ENCODE measurements around the gene KIAA1671. TPM values are rescaled to one million over a fixed set of nuclear protein-coding genes. Genes with fewer than 3 reads are reported as not detected.

The KIAA1671 gene
- polyA plus RNA-seq, 1 donor (not counting 4 experiments of a cell fraction or from before 2014, with no cell fraction given) = 17.4 TPM

DNA sequence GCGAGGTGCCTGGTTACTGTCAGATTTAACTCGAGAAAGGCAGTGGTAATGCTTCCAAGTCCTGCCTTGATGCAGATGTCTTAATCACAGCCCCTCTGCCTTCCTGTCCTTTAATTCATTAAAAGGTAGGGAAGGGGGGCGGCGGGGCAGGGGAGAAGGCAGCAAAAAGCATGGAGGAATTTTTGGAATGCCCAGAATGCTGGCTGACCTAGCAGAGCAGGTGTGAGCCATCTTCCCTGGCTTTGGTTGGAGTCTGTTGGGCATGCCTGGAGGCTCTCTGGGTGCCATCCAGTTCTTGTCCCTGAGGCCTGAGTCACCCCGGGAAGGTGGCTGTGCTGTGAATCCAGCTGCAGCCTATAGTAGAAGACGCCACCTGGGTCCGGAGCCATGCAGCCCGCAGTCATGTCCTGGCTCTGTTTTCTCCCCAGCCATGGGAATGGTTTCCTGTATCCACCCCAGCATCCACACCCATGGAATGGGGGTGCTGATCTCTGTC lies 15.6 kb downstream of the KIAA1671 start:
- dilution Hi-C loops (cut with MboI; ENCODE audit: extremely low pct_ligation_motif_present, low sequenced_read_pairs) = no loop called here
- TF ChIP-seq EZH2 (IDR thresholded peaks at IDR 0.05; ENCODE audit: low read length) (no peak), CTCF (optimal IDR thresholded peaks at IDR 0.05 in 1 of 3, IDR thresholded peaks at IDR 0.05 in 1 of 3, conservative IDR thresholded peaks at IDR 0.05 in 1 of 3; ENCODE audit: extremely low read depth in 1 of 3, insufficient read depth in 2 of 3, low read length in 3 of 3) (no peak)
- H3K9me1 ChIP-seq (ENCODE audit: control insufficient read depth, extremely low read depth, insufficient read depth, low read length) = peaks cover 8% of the 10 kb centered on the region
- H4K20me1 ChIP-seq (ENCODE audit: control insufficient read depth, extremely low read depth, insufficient read depth, low read length) = no peaks in the 10 kb centered on the region
- peak overlapping the region; percentile 29 for H3K4me2 ChIP-seq (ENCODE audit: control insufficient read depth, extremely low read depth, insufficient read depth, low read depth, low read length)
- no peak overlapping the region for H3K9ac ChIP-seq (ENCODE audit: control insufficient read depth, extremely low read depth, insufficient read depth, low read length)
- no peaks in the 10 kb centered on the region for H3K27me3 ChIP-seq (ENCODE audit: control insufficient read depth, extremely low read depth, insufficient read depth, low read length)
- no peaks in the 10 kb centered on the region for H3K9me3 ChIP-seq (ENCODE audit: control insufficient read depth, low read depth, low read length)
- peaks cover 0 to 5% of the 10 kb centered on the region in 2 experiments for H3K36me3 ChIP-seq (ENCODE audit: control insufficient read depth in 2 of 2, extremely low read depth in 1 of 2, insufficient read depth in 2 of 2, low read length in 2 of 2)
- FAIRE-seq (peak; percentile 95), DNase-seq (ENCODE audit: low read depth, low spot score) (peak; percentile 88)
- no peak overlapping the region for H3K4me3 ChIP-seq (ENCODE audit: control insufficient read depth in 2 of 3, extremely low read depth in 1 of 3, insufficient read depth in 2 of 3, low read depth in 1 of 3, low read length in 3 of 3)
- H3K27ac ChIP-seq (ENCODE audit: control insufficient read depth, insufficient read depth, low read length) = peak overlapping the region; percentile 13
- no peak overlapping the region for H2AFZ ChIP-seq (ENCODE audit: control insufficient read depth, low read length)
- peaks cover 41% of the 10 kb centered on the region for H3K4me1 ChIP-seq (ENCODE audit: control insufficient read depth, extremely low read depth, insufficient read depth, low read length)
- H3K79me2 ChIP-seq (ENCODE audit: control insufficient read depth, insufficient read depth, low read length) = peaks cover 43% of the 10 kb centered on the region

GRCh38 chr22:24969560-24970301 lies 17.2 kb downstream of the KIAA1671 start:
- dilution Hi-C loops (cut with MboI; ENCODE audit: extremely low pct_ligation_motif_present, low sequenced_read_pairs) = no loop called here
- Histone ChIP-seq H3K27me3 (ENCODE audit: control insufficient read depth, extremely low read depth, insufficient read depth, low read length) (no peaks in the 10 kb centered on the region), H3K9me1 (ENCODE audit: control insufficient read depth, extremely low read depth, insufficient read depth, low read length) (peaks cover 8% of the 10 kb centered on the region), H3K79me2 (ENCODE audit: control insufficient read depth, insufficient read depth, low read length) (peaks cover 44% of the 10 kb centered on the region), H3K4me1 (ENCODE audit: control insufficient read depth, extremely low read depth, insufficient read depth, low read length) (peaks cover 44% of the 10 kb centered on the region), H3K27ac (ENCODE audit: control insufficient read depth, insufficient read depth, low read length) (no peak overlapping the region), H3K9ac (ENCODE audit: control insufficient read depth, extremely low read depth, insufficient read depth, low read length) (no peak overlapping the region), H3K9me3 (ENCODE audit: control insufficient read depth, low read depth, low read length) (no peaks in the 10 kb centered on the region), H4K20me1 (ENCODE audit: control insufficient read depth, extremely low read depth, insufficient read depth, low read length) (no peaks in the 10 kb centered on the region), H2AFZ (ENCODE audit: control insufficient read depth, low read length) (no peak overlapping the region), H3K4me2 (ENCODE audit: control insufficient read depth, extremely low read depth, insufficient read depth, low read depth, low read length) (peak overlapping the region; percentile 14), H3K36me3 (ENCODE audit: control insufficient read depth in 2 of 2, extremely low read depth in 1 of 2, insufficient read depth in 2 of 2, low read length in 2 of 2) (peaks cover 0 to 5% of the 10 kb centered on the region in 2 experiments), H3K4me3 (ENCODE audit: control insufficient read depth in 2 of 3, extremely low read depth in 1 of 3, insufficient read depth in 2 of 3, low read depth in 1 of 3, low read length in 3 of 3) (no peak overlapping the region)
- FAIRE-seq (peak; percentile 71), DNase-seq (ENCODE audit: low read depth, low spot score) (no peak)
- TF ChIP-seq EZH2 (IDR thresholded peaks at IDR 0.05; ENCODE audit: low read length) (no peak), CTCF (optimal IDR thresholded peaks at IDR 0.05 in 1 of 3, IDR thresholded peaks at IDR 0.05 in 1 of 3, conservative IDR thresholded peaks at IDR 0.05 in 1 of 3; ENCODE audit: extremely low read depth in 1 of 3, insufficient read depth in 2 of 3, low read length in 3 of 3) (no peak)

Data from keratinocyte (primary cell).